GM12878 (cell line): ENCODE measurements around the gene ANKFY1. TPM values are rescaled to one million over a fixed set of nuclear protein-coding genes. Genes with fewer than 3 reads are reported as not detected.
A peak's percentile ranks its signal among the peaks of the same experiment; 100 is the strongest.

Experiments
- ATF2 ChIP-seq: IDR thresholded peaks from 2 replicates; pipeline ENCODE4 v1.6.1; 2012; ENCODE audit warnings: low read length, inconsistent platforms
- BMI1 ChIP-seq: fragments of 450-650 bp; IDR thresholded peaks from 2 replicates; pipeline ENCODE4 v1.6.1; 2016; ENCODE audit warnings: mild to moderate bottlenecking, moderate library complexity, borderline replicate concordance
- CREB1 ChIP-seq: IDR thresholded peaks from 2 replicates; pipeline ENCODE4 v1.6.1; 2012; ENCODE audit warnings: low read depth, mild to moderate bottlenecking, inconsistent platforms
- CREM ChIP-seq: IDR thresholded peaks from 2 replicates; pipeline ENCODE4 v1.6.1; 2014; ENCODE audit warnings: antibody characterized with exemption, low read depth
- ETV6 ChIP-seq, 2 experiments: fragments of 450-650 bp in 1 of 2; IDR thresholded peaks in 1 of 2; conservative IDR thresholded peaks in 1 of 2; 2 replicates each; pipeline ENCODE4 v1.6.1; 2014; ENCODE audit warnings: antibody characterized with exemption in 1 of 2, borderline replicate concordance in 1 of 2, low read depth in 1 of 2, mild to moderate bottlenecking in 1 of 2, moderate library complexity in 1 of 2
- HSF1 ChIP-seq: fragments of 150-350 bp; IDR thresholded peaks from 2 replicates; pipeline ENCODE4 v1.6.1; 2014; ENCODE audit warnings: mild to moderate bottlenecking, low read depth, low read length
- KDM1A ChIP-seq: fragments of 200-600 bp; sonication (generic); IDR thresholded peaks from 2 replicates; pipeline ENCODE4 v1.6.1; 2016; ENCODE audit warnings: borderline replicate concordance
- LARP7 ChIP-seq: fragments of 450-650 bp; IDR thresholded peaks from 2 replicates; pipeline ENCODE4 v1.6.1; 2017; ENCODE audit warnings: mild to moderate bottlenecking
- MEF2B ChIP-seq: fragments of 450-650 bp; IDR thresholded peaks from 2 replicates; pipeline ENCODE4 v1.6.1; 2018; ENCODE audit warnings: mild to moderate bottlenecking, moderate library complexity; ENCODE audit not compliant: partially characterized antibody, poor library complexity, severe bottlenecking
- MYC ChIP-seq: IDR thresholded peaks from 2 replicates; pipeline ENCODE4 v1.6.1; 2011; ENCODE audit warnings: mild to moderate bottlenecking, low read length, moderate library complexity, inconsistent platforms; ENCODE audit not compliant: insufficient read depth, insufficient replicate concordance, insufficient read length, severe bottlenecking
- NBN ChIP-seq: fragments of 450-650 bp; IDR thresholded peaks from 2 replicates; pipeline ENCODE4 v1.6.1; 2016
- NFXL1 ChIP-seq: fragments of 450-650 bp; IDR thresholded peaks from 2 replicates; pipeline ENCODE4 v1.6.1; 2017; ENCODE audit warnings: antibody characterized with exemption, mild to moderate bottlenecking, borderline replicate concordance
- PKNOX1 ChIP-seq: fragments of 450-650 bp; IDR thresholded peaks from 2 replicates; pipeline ENCODE4 v1.6.1; 2016; ENCODE audit warnings: mild to moderate bottlenecking
- RCOR1 ChIP-seq: conservative IDR thresholded peaks from 2 replicates; pipeline ENCODE4 v1.6.1; 2012; ENCODE audit warnings: low read depth, low read length, improper control_type of control experiment
- SIX5 ChIP-seq: IDR thresholded peaks from 2 replicates; pipeline ENCODE4 v1.6.1; 2011; ENCODE audit warnings: mild to moderate bottlenecking, low read depth, low read length, moderate library complexity; ENCODE audit not compliant: severe bottlenecking
- STAT3 ChIP-seq: IDR thresholded peaks from 2 replicates; pipeline ENCODE4 v1.6.1; 2011; ENCODE audit warnings: low read depth, low read length, improper control_type of control experiment
- SUPT20H ChIP-seq: IDR thresholded peaks from 2 replicates; pipeline ENCODE4 v1.6.1; 2011; ENCODE audit warnings: low read depth, mild to moderate bottlenecking, low read length, moderate library complexity, borderline replicate concordance; ENCODE audit not compliant: control insufficient read depth
- SUZ12 ChIP-seq: fragments of 200-600 bp; sonication (generic); IDR thresholded peaks from one replicate; pipeline ENCODE4 v1.6.1; 2018; ENCODE audit warnings: antibody characterized with exemption, mild to moderate bottlenecking; ENCODE audit not compliant: unreplicated experiment
- TCF3 ChIP-seq: IDR thresholded peaks from 2 replicates; pipeline ENCODE4 v1.6.1; 2012; ENCODE audit warnings: low read depth, mild to moderate bottlenecking, low read length, borderline replicate concordance; ENCODE audit not compliant: insufficient read depth
- WRNIP1 ChIP-seq: IDR thresholded peaks from 2 replicates; pipeline ENCODE4 v1.6.1; 2011; ENCODE audit warnings: low read depth, low read length, improper control_type of control experiment, borderline replicate concordance
- ZNF384 ChIP-seq: IDR thresholded peaks from 2 replicates; pipeline ENCODE4 v1.6.1; 2012; ENCODE audit warnings: low read depth, mild to moderate bottlenecking, low read length, improper control_type of control experiment, borderline replicate concordance
- polyA plus RNA-seq, 11 experiments: library from polyadenylated mRNA; depleted of rRNA in 4 of 11; unstranded in 6 of 11; stranded (reverse) in 5 of 11; fragments of >200 nt; fragmentation: Nextera tagmentation in 4 of 11; fragmentation: Illumina TruSeq in 1 of 11; extraction: Ambion mirVana in 4 of 11; extraction: Trizol in 1 of 11; gene quantifications; 1 replicate in 1 of 11; 2 replicates in 10 of 11; pipeline versions ENCODE4 v1.2.1 to v1.2.3, GENCODE V29; 2011 to 2016; ENCODE audit warnings: inconsistent platforms in 2 of 11, missing spikeins in 2 of 11, low read depth in 1 of 11
- total RNA-seq, 4 experiments: library from RNA; depleted of rRNA in 3 of 4; stranded (reverse); fragments of >200 nt in 3 of 4; fragmentation: Illumina TruSeq in 1 of 4; extraction: Trizol in 1 of 4; gene quantifications; 2 replicates each; pipeline versions ENCODE4 v1.2.1 to v1.2.3, GENCODE V29; 2013 to 2021

ANKFY1 gene
- total and polyA plus RNA-seq, 10 of the 15 experiments (the other 5 are each of a cell fraction or from before 2014, with no cell fraction given), result 3.0 to 27.7 (median 16.4) TPM

- TF ChIP-seq CREB1 (peak; percentile 43; the same call in 1 of the 2 replicates), HSF1 (no peak), PKNOX1 (peak; percentile 79), ZNF384 (0 out of 2 replicates have a peak, but pooled peaks have one; percentile 31), LARP7 (peak; percentile 70), BMI1 (0 out of 2 replicates have a peak, but pooled peaks have one; percentile 45), SUZ12 (no peak), RCOR1 (peak; percentile 100), KDM1A (no peak), STAT3 (no peak), CREM (peak; percentile 47; the same call in 1 of the 2 replicates), NFXL1 (no peak), WRNIP1 (no peak), NBN (no peak), SIX5 (no peak), ETV6 (conservative IDR thresholded peaks at IDR 0.05 in 1 of 2, IDR thresholded peaks at IDR 0.05 in 1 of 2; ENCODE audit: borderline replicate concordance in 1 of 2, low read depth in 1 of 2) (peak; percentile 62 to 65; a peak in 2 of 4 replicates), TCF3 (0 out of 2 replicates have a peak, but pooled peaks have one; percentile 20), MEF2B (no peak), SUPT20H (no peak), MYC (no peak), ATF2 (peak; percentile 47; the same call in 1 of the 2 replicates)
- TF ChIP-seq, all 136 proteins: peak for 45
These were observed at the start of gene ANKFY1 (continued) for GRCh38 chr17:4263282-4264215.
